ENCODE data around the gene IFNK.

The IFNK gene

GRCh38 chr9:27569406-27569805 is 45.3 kb downstream of the IFNK start:
- CTCF ChIA-PET: no interaction called here
- POLR2A ChIA-PET: no interaction called here
- Histone ChIP-seq H3K4me3 (ENCODE audit: low read depth, low read length) (no peak overlapping the region), H3K27ac (ENCODE audit: extremely low read depth, low read depth, low read length) (no peak overlapping the region), H3K9me3 (ENCODE audit: control insufficient read depth, insufficient read depth, low read depth, low read length) (no peaks in the 10 kb centered on the region), H3K36me3 (ENCODE audit: control insufficient read depth in 2 of 2, insufficient read depth in 1 of 2, low read length in 2 of 2) (peaks cover 0 to 18% of the 10 kb centered on the region in 2 experiments; a peak in 2 of 3 replicates), H3K4me1 (ENCODE audit: control insufficient read depth, insufficient read depth, low read length) (peaks cover 8% of the 10 kb centered on the region)
- no peak for TF ChIP-seq ZNF114 (tag by site-specific recombination; IDR thresholded peaks at IDR 0.05)
- no peak for TF ChIP-seq ZNF660 (tag by site-specific recombination; IDR thresholded peaks at IDR 0.05)
- TF ChIP-seq ZNF184 (tag by site-specific recombination; IDR thresholded peaks at IDR 0.05): peak; percentile 24; the same call in 1 of the 2 replicates
- no peak for TF ChIP-seq ZNF830 (tag by site-specific recombination; IDR thresholded peaks at IDR 0.05; ENCODE audit: low read depth)
- TF ChIP-seq, protein P1, sequence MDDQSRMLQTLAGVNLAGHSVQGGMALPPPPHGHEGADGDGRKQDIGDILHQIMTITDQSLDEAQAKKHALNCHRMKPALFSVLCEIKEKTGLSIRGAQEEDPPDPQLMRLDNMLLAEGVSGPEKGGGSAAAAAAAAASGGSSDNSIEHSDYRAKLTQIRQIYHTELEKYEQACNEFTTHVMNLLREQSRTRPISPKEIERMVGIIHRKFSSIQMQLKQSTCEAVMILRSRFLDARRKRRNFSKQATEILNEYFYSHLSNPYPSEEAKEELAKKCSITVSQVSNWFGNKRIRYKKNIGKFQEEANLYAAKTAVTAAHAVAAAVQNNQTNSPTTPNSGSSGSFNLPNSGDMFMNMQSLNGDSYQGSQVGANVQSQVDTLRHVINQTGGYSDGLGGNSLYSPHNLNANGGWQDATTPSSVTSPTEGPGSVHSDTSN (CRISPR knock-in tag; IDR thresholded peaks at IDR 0.05): no peak
- TF ChIP-seq ZNF658 (tag by site-specific recombination; IDR thresholded peaks at IDR 0.05): no peak
- TF ChIP-seq ZNF10 (tag by site-specific recombination; IDR thresholded peaks at IDR 0.05): no peak
- no peak for TF ChIP-seq GLI4 (tag by site-specific recombination; IDR thresholded peaks at IDR 0.05)
- TF ChIP-seq SCRT2 (tag by site-specific recombination; IDR thresholded peaks at IDR 0.05): 0 out of 2 replicates have a peak, but pooled peaks have one; percentile 13
- TF ChIP-seq PRDM10 (tag by site-specific recombination; IDR thresholded peaks at IDR 0.05): peak; percentile 51
- TF ChIP-seq FEZF1 (tag by site-specific recombination; IDR thresholded peaks at IDR 0.05): no peak
- no peak for TF ChIP-seq ZNF555 (tag by site-specific recombination; conservative IDR thresholded peaks at IDR 0.05)
- TF ChIP-seq KLF10 (tag by site-specific recombination; IDR thresholded peaks at IDR 0.05): no peak
- no peak for TF ChIP-seq ZNF202 (tag by site-specific recombination; IDR thresholded peaks at IDR 0.05; ENCODE audit: borderline replicate concordance)
- no peak for TF ChIP-seq ZNF76 (tag by site-specific recombination; IDR thresholded peaks at IDR 0.05; ENCODE audit: borderline replicate concordance, low read depth)

GRCh38 chr9:27571011-27571410 is 46.9 kb downstream of the IFNK start:
- no peak for TF ChIP-seq ZNF423 (tag by site-specific recombination; IDR thresholded peaks at IDR 0.05)
- TF ChIP-seq ZNF707 (tag by site-specific recombination; IDR thresholded peaks at IDR 0.05): no peak
- no peak for TF ChIP-seq ZNF324 (tag by site-specific recombination; IDR thresholded peaks at IDR 0.05)
- no peak for TF ChIP-seq ZNF23 (tag by site-specific recombination; IDR thresholded peaks at IDR 0.05; ENCODE audit: borderline replicate concordance)
- no peak for TF ChIP-seq ZNF169 (tag by site-specific recombination; IDR thresholded peaks at IDR 0.05)
- TF ChIP-seq ZNF366 (tag by site-specific recombination; conservative IDR thresholded peaks at IDR 0.05): no peak
- no peak for TF ChIP-seq ZNF521 (tag by site-specific recombination; IDR thresholded peaks at IDR 0.05)
- TF ChIP-seq ZNF391 (tag by site-specific recombination; IDR thresholded peaks at IDR 0.05; ENCODE audit: borderline replicate concordance, low read depth): no peak
- no peak for TF ChIP-seq ZNF621 (tag by site-specific recombination; IDR thresholded peaks at IDR 0.05)
- TF ChIP-seq SP3 (tag by site-specific recombination; IDR thresholded peaks at IDR 0.05): no peak
- TF ChIP-seq ZNF530 (tag by site-specific recombination; IDR thresholded peaks at IDR 0.05; ENCODE audit: low read depth): no peak
- no peak overlapping the region for H3K4me3 ChIP-seq (ENCODE audit: low read depth, low read length)
- H3K9me3 ChIP-seq (ENCODE audit: control insufficient read depth, insufficient read depth, low read depth, low read length): no peaks in the 10 kb centered on the region
- ChIA-PET CTCF (interaction anchor here (1.2 kb wide), 1 partner anchor 23 kb away, joined by 3 read pairs; no protein-coding TSS in a partner anchor), POLR2A (no interaction called here)
- H3K36me3 ChIP-seq (ENCODE audit: control insufficient read depth in 2 of 2, insufficient read depth in 1 of 2, low read length in 2 of 2): peaks cover 0 to 9% of the 10 kb centered on the region in 2 experiments; a peak in 1 of 3 replicates
- H3K27ac ChIP-seq (ENCODE audit: extremely low read depth, low read depth, low read length): no peak overlapping the region
- peaks cover 8% of the 10 kb centered on the region for H3K4me1 ChIP-seq (ENCODE audit: control insufficient read depth, insufficient read depth, low read length)

Measured in HEK293 (cell line).